Measurements from ENCODE around the gene GPRIN2.
"Not testable (repeated sequence)": the region's sequence is repeated elsewhere in the genome, so short reads cannot be mapped to it uniquely, and the experiment has no call there.

GPRIN2 gene

GRCh38 chr10:46565591-46566332 lies 9.3 kb upstream of the GPRIN2 start:
- DNase-seq = not testable (repeated sequence)

GRCh38 chr10:46560952-46561351 lies 4.5 kb upstream of the GPRIN2 start:
- no peak for DNase-seq

- DNase-seq = no peak
Measured at GRCh38 chr10:46560381-46560780, 3.9 kb upstream of the GPRIN2 start.

GRCh38 chr10:46559231-46559671 lies 2.8 kb upstream of the GPRIN2 start:
- no peak for DNase-seq

- no peak for DNase-seq
Measured at GRCh38 chr10:46558392-46559185, 2.1 kb upstream of the GPRIN2 start.

- no peak for DNase-seq
Measured at GRCh38 chr10:46558122-46558391, 1.6 kb upstream of the GPRIN2 start.

- no peak for DNase-seq
Measured at GRCh38 chr10:46557319-46558121, 1.1 kb upstream of the GPRIN2 start.

- no peak for DNase-seq
Measured at GRCh38 chr10:46555713-46556514, 544 bp downstream of the GPRIN2 start.

GRCh38 chr10:46555366-46555712 lies 1.1 kb downstream of the GPRIN2 start:
- DNase-seq = no peak

- DNase-seq = no peak
Measured at GRCh38 chr10:46554166-46554781, 2.2 kb downstream of the GPRIN2 start.

- no peak for DNase-seq
Measured at GRCh38 chr10:46553238-46554049, 3.0 kb downstream of the GPRIN2 start.

- no peak for DNase-seq
Measured at GRCh38 chr10:46552526-46553237, 3.8 kb downstream of the GPRIN2 start.

GRCh38 chr10:46551701-46552525 lies 4.5 kb downstream of the GPRIN2 start:
- no peak for DNase-seq

- DNase-seq = no peak
Measured at GRCh38 chr10:46550795-46551700, 5.4 kb downstream of the GPRIN2 start.

- DNase-seq = no peak
Measured at GRCh38 chr10:46550076-46550790, 6.2 kb downstream of the GPRIN2 start.

GRCh38 chr10:46549171-46550075 lies 7.0 kb downstream of the GPRIN2 start:
- no peak for DNase-seq

- DNase-seq = no peak
Measured at GRCh38 chr10:46548498-46549090, 7.9 kb downstream of the GPRIN2 start.

All from NCI-H1436 treated with DMSO at 0.1 percent for 48 hours (cell line).